WERI-Rb-1 (cell line): ENCODE measurements around the gene TBCE.

Source experiments
- DNase-seq: peaks from one replicate; pipeline ENCODE4 v3.0.0-alpha.2; 2020
- H3K27ac ChIP-seq: fragments of 250-450 bp; sonication (Bioruptor Pico); 2 replicates; pipeline ENCODE4 v1.5.1; 2020; ENCODE audit warnings: mild to moderate bottlenecking, moderate library complexity
- H3K27me3 ChIP-seq: fragments of 250-450 bp; sonication (Bioruptor Pico); 2 replicates; pipeline ENCODE4 v1.5.1; 2021; ENCODE audit warnings: mild to moderate bottlenecking, low read depth, moderate library complexity; ENCODE audit not compliant: insufficient read depth, severe bottlenecking
- H3K36me3 ChIP-seq: fragments of 250-450 bp; sonication (Bioruptor Pico); 2 replicates; pipeline ENCODE4 v1.5.1; 2020; ENCODE audit warnings: mild to moderate bottlenecking, moderate library complexity
- H3K4me3 ChIP-seq: 2 replicates; pipeline ENCODE4 v1.5.1; 2011; ENCODE audit warnings: low read depth, mild to moderate bottlenecking, control low read depth, low read length
- H3K9me3 ChIP-seq: fragments of 250-450 bp; sonication (Bioruptor Pico); 2 replicates; pipeline ENCODE4 v1.5.1; 2021; ENCODE audit warnings: mild to moderate bottlenecking, moderate library complexity; ENCODE audit not compliant: severe bottlenecking
- CTCF ChIP-seq: IDR thresholded peaks from 2 replicates; pipeline ENCODE4 v1.5.1; 2011; ENCODE audit warnings: low read depth, mild to moderate bottlenecking, control low read depth, inconsistent platforms, low read length

The TBCE gene

GRCh38 chr1:235429143-235429542, 61.9 kb downstream of the TBCE start:
- Histone ChIP-seq H3K9me3 (no peaks in the 10 kb centered on the region), H3K4me3 (no peak overlapping the region), H3K27me3 (no peaks in the 10 kb centered on the region), H3K36me3 (peaks cover 28% of the 10 kb centered on the region), H3K27ac (no peak overlapping the region)
- no peak for DNase-seq
- no peak for TF ChIP-seq CTCF

GRCh38 chr1:235430991-235431390, 63.8 kb downstream of the TBCE start:
- TF ChIP-seq CTCF, result no peak
- no peak overlapping the region for H3K27ac ChIP-seq
- H3K9me3 ChIP-seq, result no peaks in the 10 kb centered on the region
- H3K36me3 ChIP-seq, result peaks cover 42% of the 10 kb centered on the region
- H3K4me3 ChIP-seq, result no peak overlapping the region
- no peaks in the 10 kb centered on the region for H3K27me3 ChIP-seq
- DNase-seq, result no peak

- peak; percentile 49 for TF ChIP-seq CTCF
- H3K27ac ChIP-seq, result no peak overlapping the region
- no peaks in the 10 kb centered on the region for H3K27me3 ChIP-seq
- peak; percentile 54 for DNase-seq
- H3K9me3 ChIP-seq, result no peaks in the 10 kb centered on the region
- H3K36me3 ChIP-seq, result peaks cover 63% of the 10 kb centered on the region
- no peak overlapping the region for H3K4me3 ChIP-seq
Observed at GRCh38 chr1:235434001-235434400, 66.8 kb downstream of the TBCE start.

GRCh38 chr1:235441159-235441685, 74.0 kb downstream of the TBCE start:
- H3K27ac ChIP-seq, result no peak overlapping the region
- H3K4me3 ChIP-seq, result no peak overlapping the region
- peaks cover 97% of the 10 kb centered on the region for H3K36me3 ChIP-seq
- DNase-seq, result no peak
- TF ChIP-seq CTCF, result no peak
- H3K27me3 ChIP-seq, result no peaks in the 10 kb centered on the region
- H3K9me3 ChIP-seq, result no peaks in the 10 kb centered on the region

GRCh38 chr1:235442788-235443429, 75.7 kb downstream of the TBCE start:
- Histone ChIP-seq H3K36me3 (peaks cover 97% of the 10 kb centered on the region), H3K9me3 (no peaks in the 10 kb centered on the region), H3K4me3 (no peak overlapping the region), H3K27ac (no peak overlapping the region), H3K27me3 (no peaks in the 10 kb centered on the region)
- DNase-seq, result no peak
- TF ChIP-seq CTCF, result no peak

GRCh38 chr1:235448616-235449015, 81.4 kb downstream of the TBCE start:
- peaks cover 96% of the 10 kb centered on the region for H3K36me3 ChIP-seq
- no peak overlapping the region for H3K27ac ChIP-seq
- no peaks in the 10 kb centered on the region for H3K9me3 ChIP-seq
- TF ChIP-seq CTCF, result no peak
- H3K4me3 ChIP-seq, result no peak overlapping the region
- DNase-seq, result no peak
- no peaks in the 10 kb centered on the region for H3K27me3 ChIP-seq
